ENCODE results near the gene MYO1H.
A peak's percentile ranks its signal among the peaks of the same experiment; 100 is the strongest.

DNA sequence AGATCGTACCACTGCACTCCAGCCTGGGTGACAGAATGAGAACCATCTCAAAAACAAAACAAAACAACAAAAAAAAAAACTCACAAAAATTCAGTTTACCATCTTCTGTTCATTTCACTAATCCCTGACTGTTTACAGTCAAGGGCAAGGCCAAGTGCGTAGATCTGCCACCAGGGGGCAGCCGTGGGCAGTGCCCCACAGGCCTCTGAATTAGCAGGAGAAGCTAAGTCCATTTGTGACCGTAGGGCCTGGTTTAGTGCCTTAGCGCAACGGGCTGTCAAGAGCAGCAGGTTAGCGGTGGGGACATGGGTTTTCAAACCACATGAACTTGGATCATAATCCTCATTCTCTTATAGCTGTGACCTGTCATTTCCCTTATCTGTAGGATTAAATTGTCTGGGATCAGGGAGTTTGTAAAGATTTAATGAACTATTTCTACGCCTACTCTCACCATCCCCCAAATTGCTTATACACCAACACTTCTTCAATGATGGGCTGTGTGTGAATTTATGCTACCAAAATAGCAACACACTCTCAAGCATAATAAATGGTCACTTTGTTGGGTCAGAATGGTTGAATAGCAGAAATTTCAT, 80.4 kb downstream of the MYO1H start:
- TF ChIP-seq CTCF (conservative IDR thresholded peaks at IDR 0.05; ENCODE audit: low read depth in 2 of 2) = peak; percentile 96 to 99
- TF ChIP-seq EZH2 (IDR thresholded peaks at IDR 0.05; ENCODE audit: low read depth, unreplicated experiment) = no peak
- TF ChIP-seq POLR2AphosphoS5 (IDR thresholded peaks at IDR 0.05; ENCODE audit: low read depth) = no peak
- no peak for TF ChIP-seq JUNB (IDR thresholded peaks at IDR 0.05; ENCODE audit: unreplicated experiment)
- TF ChIP-seq CREB1 (CRISPR knock-in tag; IDR thresholded peaks at IDR 0.05; ENCODE audit: low read depth) = no peak
- TF ChIP-seq EZH2phosphoT487 (IDR thresholded peaks at IDR 0.05; ENCODE audit: unreplicated experiment) = no peak
- no peak for TF ChIP-seq REST (IDR thresholded peaks at IDR 0.05; ENCODE audit: unreplicated experiment)
- TF ChIP-seq ZNF114 (CRISPR knock-in tag; IDR thresholded peaks at IDR 0.05) = no peak
- no peak for TF ChIP-seq ZNF331 (CRISPR knock-in tag; IDR thresholded peaks at IDR 0.05; ENCODE audit: low read depth)
- TF ChIP-seq NANOG (IDR thresholded peaks at IDR 0.05; ENCODE audit: borderline replicate concordance) = no peak

Data from GM23338 (cell line).